ENCODE results near the gene ATG2B. TPM values are rescaled to one million over a fixed set of nuclear protein-coding genes. Genes with fewer than 3 reads are reported as not detected.
A peak's percentile ranks its signal among the peaks of the same experiment; 100 is the strongest.

ATG2B gene
- total RNA-seq, 1 donor from 2014 or later, result 27.5 TPM

- Mint-ChIP-seq H3K9me3 (ENCODE audit: unreplicated experiment) (no peaks in the 10 kb centered on the region), H3K4me1 (ENCODE audit: low read depth, unreplicated experiment) (peaks cover 8% of the 10 kb centered on the region), H3K4me3 (ENCODE audit: unreplicated experiment) (no peak overlapping the region), H3K36me3 (ENCODE audit: unreplicated experiment) (no peaks in the 10 kb centered on the region), H3K27ac (ENCODE audit: unreplicated experiment) (no peak overlapping the region), H3K27me3 (ENCODE audit: unreplicated experiment) (peaks cover 1% of the 10 kb centered on the region)
- TF ChIP-seq, protein P1, sequence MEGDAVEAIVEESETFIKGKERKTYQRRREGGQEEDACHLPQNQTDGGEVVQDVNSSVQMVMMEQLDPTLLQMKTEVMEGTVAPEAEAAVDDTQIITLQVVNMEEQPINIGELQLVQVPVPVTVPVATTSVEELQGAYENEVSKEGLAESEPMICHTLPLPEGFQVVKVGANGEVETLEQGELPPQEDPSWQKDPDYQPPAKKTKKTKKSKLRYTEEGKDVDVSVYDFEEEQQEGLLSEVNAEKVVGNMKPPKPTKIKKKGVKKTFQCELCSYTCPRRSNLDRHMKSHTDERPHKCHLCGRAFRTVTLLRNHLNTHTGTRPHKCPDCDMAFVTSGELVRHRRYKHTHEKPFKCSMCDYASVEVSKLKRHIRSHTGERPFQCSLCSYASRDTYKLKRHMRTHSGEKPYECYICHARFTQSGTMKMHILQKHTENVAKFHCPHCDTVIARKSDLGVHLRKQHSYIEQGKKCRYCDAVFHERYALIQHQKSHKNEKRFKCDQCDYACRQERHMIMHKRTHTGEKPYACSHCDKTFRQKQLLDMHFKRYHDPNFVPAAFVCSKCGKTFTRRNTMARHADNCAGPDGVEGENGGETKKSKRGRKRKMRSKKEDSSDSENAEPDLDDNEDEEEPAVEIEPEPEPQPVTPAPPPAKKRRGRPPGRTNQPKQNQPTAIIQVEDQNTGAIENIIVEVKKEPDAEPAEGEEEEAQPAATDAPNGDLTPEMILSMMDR (IDR thresholded peaks at IDR 0.05; ENCODE audit: partially characterized antibody, unreplicated experiment), result peak; percentile 66
- no peak for DNase-seq
These were observed 66.1 kb downstream of the ATG2B start for GRCh38 chr14:96297000-96297399.

DNA sequence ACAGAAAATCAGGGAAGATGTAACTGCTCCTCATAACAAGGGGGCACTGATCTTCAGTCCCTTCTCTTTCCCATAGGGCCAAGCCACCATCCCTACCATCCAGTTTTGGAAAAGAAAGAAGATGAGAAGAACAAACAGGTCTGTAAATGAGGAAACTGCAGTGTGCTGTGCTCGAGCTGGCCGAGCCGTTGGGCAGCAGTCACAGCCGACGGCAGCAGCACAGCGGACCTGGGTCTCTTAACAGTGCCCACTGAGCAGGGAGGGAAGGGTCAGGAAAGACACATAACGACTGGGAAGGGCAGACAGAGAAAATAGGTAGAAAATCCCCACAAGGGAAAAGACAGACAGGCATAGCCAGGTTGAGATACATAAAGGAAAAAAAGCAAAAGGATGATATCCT lies 68.9 kb downstream of the ATG2B start:
- peaks cover 1% of the 10 kb centered on the region for H3K27me3 Mint-ChIP-seq (ENCODE audit: unreplicated experiment)
- H3K9me3 Mint-ChIP-seq (ENCODE audit: unreplicated experiment), result no peaks in the 10 kb centered on the region
- no peak overlapping the region for H3K27ac Mint-ChIP-seq (ENCODE audit: unreplicated experiment)
- H3K36me3 Mint-ChIP-seq (ENCODE audit: unreplicated experiment), result no peaks in the 10 kb centered on the region
- TF ChIP-seq, protein P1 (IDR thresholded peaks at IDR 0.05; ENCODE audit: partially characterized antibody, unreplicated experiment), result no peak
- no peak overlapping the region for H3K4me3 Mint-ChIP-seq (ENCODE audit: unreplicated experiment)
- peaks cover 3% of the 10 kb centered on the region for H3K4me1 Mint-ChIP-seq (ENCODE audit: low read depth, unreplicated experiment)
- no peak for DNase-seq

DNA sequence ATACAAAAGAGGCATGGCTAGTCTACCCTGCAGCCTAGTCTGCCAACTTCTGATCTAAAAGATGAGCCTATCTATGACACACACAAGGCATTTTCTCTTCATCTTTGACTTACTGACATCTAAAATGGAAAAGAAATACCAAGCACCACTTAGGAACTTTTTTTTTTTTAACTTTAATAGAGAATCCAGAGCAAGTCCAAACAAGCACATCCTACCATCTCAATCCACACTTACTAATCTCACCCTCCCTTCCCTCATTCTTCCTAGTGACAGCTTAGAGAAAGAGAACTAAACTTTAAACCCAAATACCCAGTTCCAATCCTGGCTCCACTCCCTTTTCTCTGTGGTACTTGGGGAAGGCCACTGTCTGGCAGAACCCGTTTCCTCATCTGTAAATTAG lies 75.3 kb downstream of the ATG2B start:
- no peak for DNase-seq
- Mint-ChIP-seq H3K27me3 (ENCODE audit: unreplicated experiment) (no peaks in the 10 kb centered on the region), H3K9me3 (ENCODE audit: unreplicated experiment) (no peaks in the 10 kb centered on the region), H3K36me3 (ENCODE audit: unreplicated experiment) (no peaks in the 10 kb centered on the region), H3K27ac (ENCODE audit: unreplicated experiment) (no peak overlapping the region), H3K4me1 (ENCODE audit: low read depth, unreplicated experiment) (no peaks in the 10 kb centered on the region), H3K4me3 (ENCODE audit: unreplicated experiment) (no peak overlapping the region)
- TF ChIP-seq, protein P1 (IDR thresholded peaks at IDR 0.05; ENCODE audit: partially characterized antibody, unreplicated experiment), result no peak

DNA sequence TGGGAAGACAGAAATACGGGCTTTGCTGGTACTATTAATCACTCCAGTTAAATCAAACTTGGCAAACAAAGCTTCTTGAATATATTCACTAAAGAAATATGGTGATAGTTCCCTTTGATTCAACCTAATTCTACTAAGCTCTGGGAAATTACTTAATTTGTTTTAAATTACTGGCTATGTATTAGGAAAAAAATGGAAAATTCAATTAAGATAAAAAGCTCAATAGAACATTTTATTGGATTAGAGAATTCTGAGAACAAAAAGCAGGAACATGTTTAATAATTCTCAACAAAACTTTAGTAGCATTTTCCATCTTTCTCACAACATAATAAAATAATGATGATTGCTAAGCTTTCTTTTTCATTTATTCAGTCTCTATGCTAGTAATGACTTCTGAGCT lies 76.9 kb downstream of the ATG2B start:
- H3K9me3 Mint-ChIP-seq (ENCODE audit: unreplicated experiment), result no peaks in the 10 kb centered on the region
- no peaks in the 10 kb centered on the region for H3K27me3 Mint-ChIP-seq (ENCODE audit: unreplicated experiment)
- no peaks in the 10 kb centered on the region for H3K36me3 Mint-ChIP-seq (ENCODE audit: unreplicated experiment)
- DNase-seq, result no peak
- H3K4me3 Mint-ChIP-seq (ENCODE audit: unreplicated experiment), result no peak overlapping the region
- no peak overlapping the region for H3K27ac Mint-ChIP-seq (ENCODE audit: unreplicated experiment)
- peaks cover 3% of the 10 kb centered on the region for H3K4me1 Mint-ChIP-seq (ENCODE audit: low read depth, unreplicated experiment)
- TF ChIP-seq, protein P1 (IDR thresholded peaks at IDR 0.05; ENCODE audit: partially characterized antibody, unreplicated experiment), result no peak

GRCh38 chr14:96285667-96286066 lies 77.5 kb downstream of the ATG2B start:
- Mint-ChIP-seq H3K27me3 (ENCODE audit: unreplicated experiment) (no peaks in the 10 kb centered on the region), H3K9me3 (ENCODE audit: unreplicated experiment) (no peaks in the 10 kb centered on the region), H3K4me3 (ENCODE audit: unreplicated experiment) (no peak overlapping the region), H3K27ac (ENCODE audit: unreplicated experiment) (no peak overlapping the region), H3K4me1 (ENCODE audit: low read depth, unreplicated experiment) (peaks cover 3% of the 10 kb centered on the region), H3K36me3 (ENCODE audit: unreplicated experiment) (no peaks in the 10 kb centered on the region)
- TF ChIP-seq, protein P1 (IDR thresholded peaks at IDR 0.05; ENCODE audit: partially characterized antibody, unreplicated experiment), result no peak
- no peak for DNase-seq

Measured in glutamatergic neuron (in vitro differentiated cells).